Smooth muscle cell (in vitro differentiated cells): ENCODE results near the gene ARHGAP24. TPM values are rescaled to one million over a fixed set of nuclear protein-coding genes. Genes with fewer than 3 reads are reported as not detected.

Experiments used
- DNase-seq: peaks from one replicate; lab custom pipeline; 2025; ENCODE audit not compliant: unreplicated experiment; lab: John Stamatoyannopoulos, UW
- H2AFZ ChIP-seq: fragments of 200-600 bp; sonication (generic); 2 replicates; pipeline ENCODE4 v1.6.0; 2016; ENCODE audit warnings: antibody characterized with exemption, low read depth, mild to moderate bottlenecking
- H3F3A ChIP-seq: fragments of 200-600 bp; sonication (generic); 2 replicates; pipeline ENCODE4 v1.6.0; 2017; ENCODE audit warnings: antibody characterized with exemption, low read depth
- H3K27ac ChIP-seq: fragments of 200-600 bp; sonication (generic); 2 replicates; pipeline ENCODE4 v1.5.1; 2016; ENCODE audit warnings: low read depth, mild to moderate bottlenecking
- H3K27me3 ChIP-seq: fragments of 200-600 bp; sonication (generic); 2 replicates; pipeline ENCODE4 v1.6.1; 2016; ENCODE audit warnings: low read depth, mild to moderate bottlenecking
- H3K36me3 ChIP-seq: fragments of 200-600 bp; sonication (generic); 2 replicates; pipeline ENCODE4 v1.5.1; 2016; ENCODE audit warnings: low read depth
- H3K4me1 ChIP-seq: fragments of 200-600 bp; sonication (generic); 2 replicates; pipeline ENCODE4 v1.5.1; 2016; ENCODE audit warnings: low read depth
- H3K4me2 ChIP-seq: fragments of 200-600 bp; sonication (generic); 2 replicates; pipeline ENCODE4 v1.6.0; 2016; ENCODE audit warnings: mild to moderate bottlenecking
- H3K4me3 ChIP-seq: fragments of 200-600 bp; sonication (generic); 2 replicates; pipeline ENCODE4 v1.5.1; 2016; ENCODE audit warnings: mild to moderate bottlenecking
- H3K79me2 ChIP-seq: fragments of 200-600 bp; sonication (generic); 2 replicates; pipeline ENCODE4 v1.6.0; 2016; ENCODE audit warnings: low read depth, mild to moderate bottlenecking
- H3K9ac ChIP-seq: fragments of 200-600 bp; sonication (generic); 2 replicates; pipeline ENCODE4 v1.6.0; 2016; ENCODE audit warnings: low read depth
- H3K9me3 ChIP-seq: fragments of 200-600 bp; sonication (generic); replicated peaks from 2 replicates; pipeline ENCODE4 v1.5.1; 2016; ENCODE audit warnings: low read depth
- H4K20me1 ChIP-seq: fragments of 200-600 bp; sonication (generic); 2 replicates; pipeline ENCODE4 v1.6.0; 2016; ENCODE audit warnings: low read depth
- CTCF ChIP-seq: fragments of 200-600 bp; sonication (generic); IDR thresholded peaks from 2 replicates; pipeline ENCODE4 v1.5.1; 2017; ENCODE audit warnings: borderline replicate concordance, mild to moderate bottlenecking, antibody characterized with exemption; ENCODE audit not compliant: insufficient read depth, poor library complexity, severe bottlenecking
- WGBS: methylation state at CpG from one replicate; pipeline ENCODE4 v1.1.7; 2016; ENCODE audit warnings: low lambda C conversion rate; 5-methylcytosine and 5-hydroxymethylcytosine counted together
- polyA plus RNA-seq: library from polyadenylated mRNA; unstranded; fragments of >200 nt; fragmentation: Nextera tagmentation; extraction: Ambion mirVana; gene quantifications from 2 replicates; pipeline ENCODE4 v1.2.1, GENCODE V29; 2016
- total RNA-seq: library from RNA; depleted of rRNA; stranded (reverse); fragments of >200 nt; gene quantifications from 2 replicates; pipeline ENCODE4 v1.2.3, GENCODE V29; 2014

Gene ARHGAP24
- total and polyA plus RNA-seq, 2 experiments from 2014 or later = 4.9 to 18.2 TPM

GRCh38 chr4:85475631-85476233 lies 782 bp downstream of the ARHGAP24 start:
- TF ChIP-seq CTCF = no peak
- no peak for DNase-seq
- peaks cover 25% of the 10 kb centered on the region for H3K79me2 ChIP-seq
- H3K9ac ChIP-seq = peak overlapping the region; percentile 49
- no peaks in the 10 kb centered on the region for H3K27me3 ChIP-seq
- H3F3A ChIP-seq = no peaks in the 10 kb centered on the region
- peaks cover 5% of the 10 kb centered on the region for H3K4me1 ChIP-seq
- WGBS = 6% methylated on average over 11 of the region's 21 CpGs
- no peaks in the 10 kb centered on the region for H3K36me3 ChIP-seq
- no peaks in the 10 kb centered on the region for H4K20me1 ChIP-seq
- peak overlapping the region; percentile 81 for H3K4me2 ChIP-seq
- H3K9me3 ChIP-seq = no peaks in the 10 kb centered on the region
- peak overlapping the region; percentile 75 for H3K27ac ChIP-seq
- H3K4me3 ChIP-seq = peak overlapping the region; percentile 54
- no peak overlapping the region for H2AFZ ChIP-seq

GRCh38 chr4:85476381-85476780 lies 1.4 kb downstream of the ARHGAP24 start:
- WGBS = 81% methylated on average over 4 of the region's 4 CpGs
- Histone ChIP-seq H4K20me1 (no peaks in the 10 kb centered on the region), H3K9ac (peak overlapping the region; percentile 49), H3K27ac (peak overlapping the region; percentile 3), H3K36me3 (no peaks in the 10 kb centered on the region), H3F3A (no peaks in the 10 kb centered on the region), H3K27me3 (no peaks in the 10 kb centered on the region), H3K79me2 (peaks cover 27% of the 10 kb centered on the region), H2AFZ (peak overlapping the region; percentile 10), H3K4me3 (peak overlapping the region; percentile 54), H3K9me3 (no peaks in the 10 kb centered on the region), H3K4me2 (peak overlapping the region; percentile 81), H3K4me1 (peaks cover 5% of the 10 kb centered on the region)
- no peak for DNase-seq
- TF ChIP-seq CTCF = no peak

GRCh38 chr4:85477534-85477933 lies 2.6 kb downstream of the ARHGAP24 start:
- no peaks in the 10 kb centered on the region for H3K36me3 ChIP-seq
- no peak for DNase-seq
- peaks cover 5% of the 10 kb centered on the region for H3K4me1 ChIP-seq
- no peak for TF ChIP-seq CTCF
- H3K27me3 ChIP-seq = no peaks in the 10 kb centered on the region
- no peaks in the 10 kb centered on the region for H4K20me1 ChIP-seq
- H3K4me3 ChIP-seq = peak overlapping the region; percentile 54
- peaks cover 27% of the 10 kb centered on the region for H3K79me2 ChIP-seq
- WGBS = 93% methylated on average over 9 of the region's 9 CpGs
- no peak overlapping the region for H3K27ac ChIP-seq
- no peak overlapping the region for H2AFZ ChIP-seq
- no peaks in the 10 kb centered on the region for H3K9me3 ChIP-seq
- no peak overlapping the region for H3K9ac ChIP-seq
- H3K4me2 ChIP-seq = peak overlapping the region; percentile 81
- H3F3A ChIP-seq = no peaks in the 10 kb centered on the region

GRCh38 chr4:85478576-85478975 lies 3.6 kb downstream of the ARHGAP24 start:
- Histone ChIP-seq H3K4me3 (peak overlapping the region; percentile 15), H3F3A (no peaks in the 10 kb centered on the region), H4K20me1 (no peaks in the 10 kb centered on the region), H3K36me3 (no peaks in the 10 kb centered on the region), H3K9me3 (no peaks in the 10 kb centered on the region), H3K27ac (peak overlapping the region; percentile 11), H3K79me2 (peaks cover 27% of the 10 kb centered on the region), H3K4me1 (peaks cover 5% of the 10 kb centered on the region), H3K4me2 (peak overlapping the region; percentile 22), H2AFZ (no peak overlapping the region), H3K9ac (no peak overlapping the region), H3K27me3 (no peaks in the 10 kb centered on the region)
- 54% methylated on average over 2 of the region's 2 CpGs for WGBS
- no peak for DNase-seq
- no peak for TF ChIP-seq CTCF
